Measurements from ENCODE around the gene SLC17A9. TPM values are rescaled to one million over a fixed set of nuclear protein-coding genes. Genes with fewer than 3 reads are reported as not detected.

The SLC17A9 gene
- total and polyA plus RNA-seq, 2 of the 8 experiments (the other 6 are each of a cell fraction or from before 2014, with no cell fraction given), result 23.5 to 35.2 TPM

GRCh38 chr20:62997417-62998035, 45.0 kb downstream of the SLC17A9 start (continued):
- TF ChIP-seq E2F6 (IDR thresholded peaks at IDR 0.05), result 0 out of 2 replicates have a peak, but pooled peaks have one; percentile 36
- TF ChIP-seq BACH1 (IDR thresholded peaks at IDR 0.05; ENCODE audit: low read length), result no peak

Measured in H1 (cell line).